ENCODE measurements around the gene ERBB3.

DNA sequence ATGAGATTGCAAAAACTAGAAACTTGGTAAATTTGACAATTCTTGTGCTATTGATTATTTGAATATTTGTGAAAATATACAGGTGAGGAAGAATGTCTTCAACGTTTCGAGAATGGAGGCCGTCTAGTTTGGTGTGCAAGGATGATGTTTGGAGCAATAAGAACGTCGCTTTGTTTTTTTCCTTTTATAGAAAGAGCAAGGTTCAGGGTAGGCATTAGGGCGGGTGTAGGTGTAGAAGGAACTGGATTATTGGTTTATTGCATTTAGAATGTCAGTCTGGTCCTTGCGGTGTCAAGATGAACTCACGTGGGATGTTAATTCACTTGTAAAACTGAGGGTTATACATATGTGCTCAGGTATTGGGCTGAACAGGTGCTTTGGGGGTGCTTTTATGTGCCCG, 37.1 kb upstream of the ERBB3 start:
- TF ChIP-seq, protein P1, sequence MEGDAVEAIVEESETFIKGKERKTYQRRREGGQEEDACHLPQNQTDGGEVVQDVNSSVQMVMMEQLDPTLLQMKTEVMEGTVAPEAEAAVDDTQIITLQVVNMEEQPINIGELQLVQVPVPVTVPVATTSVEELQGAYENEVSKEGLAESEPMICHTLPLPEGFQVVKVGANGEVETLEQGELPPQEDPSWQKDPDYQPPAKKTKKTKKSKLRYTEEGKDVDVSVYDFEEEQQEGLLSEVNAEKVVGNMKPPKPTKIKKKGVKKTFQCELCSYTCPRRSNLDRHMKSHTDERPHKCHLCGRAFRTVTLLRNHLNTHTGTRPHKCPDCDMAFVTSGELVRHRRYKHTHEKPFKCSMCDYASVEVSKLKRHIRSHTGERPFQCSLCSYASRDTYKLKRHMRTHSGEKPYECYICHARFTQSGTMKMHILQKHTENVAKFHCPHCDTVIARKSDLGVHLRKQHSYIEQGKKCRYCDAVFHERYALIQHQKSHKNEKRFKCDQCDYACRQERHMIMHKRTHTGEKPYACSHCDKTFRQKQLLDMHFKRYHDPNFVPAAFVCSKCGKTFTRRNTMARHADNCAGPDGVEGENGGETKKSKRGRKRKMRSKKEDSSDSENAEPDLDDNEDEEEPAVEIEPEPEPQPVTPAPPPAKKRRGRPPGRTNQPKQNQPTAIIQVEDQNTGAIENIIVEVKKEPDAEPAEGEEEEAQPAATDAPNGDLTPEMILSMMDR (IDR thresholded peaks at IDR 0.05), result no peak
- TF ChIP-seq POLR2A (IDR thresholded peaks at IDR 0.05) (no peak), EP300 (IDR thresholded peaks at IDR 0.05) (no peak)
